BE2C (cell line): ENCODE data around the gene LYSET. TPM values are rescaled to one million over a fixed set of nuclear protein-coding genes. Genes with fewer than 3 reads are reported as not detected.
"Not testable (repeated sequence)": the region's sequence is repeated elsewhere in the genome, so short reads cannot be mapped to it uniquely, and the experiment has no call there.

Experiments
- DNase-seq: peaks from one replicate; pipeline ENCODE4 v3.0.0-alpha.2; 2020
- H3K27me3 ChIP-seq: fragments of 250-450 bp; sonication (Bioruptor Pico); 2 replicates; pipeline ENCODE4 v1.5.1; 2020; ENCODE audit warnings: mild to moderate bottlenecking
- H3K36me3 ChIP-seq: fragments of 250-450 bp; sonication (Bioruptor Pico); 2 replicates; pipeline ENCODE4 v1.5.1; 2020; ENCODE audit warnings: mild to moderate bottlenecking
- H3K4me1 ChIP-seq: fragments of 250-450 bp; sonication (Bioruptor Pico); 2 replicates; pipeline ENCODE4 v1.5.1; 2020
- H3K4me3 ChIP-seq: 2 replicates; pipeline ENCODE4 v1.5.1; 2011; ENCODE audit warnings: low read depth, low read length
- H3K9me3 ChIP-seq: fragments of 250-450 bp; sonication (Bioruptor Pico); 2 replicates; pipeline ENCODE4 v1.5.1; 2020
- polyA plus RNA-seq: library from polyadenylated mRNA; unstranded; fragments of >200 nt; gene quantifications from one replicate; pipeline ENCODE4 v1.2.1, GENCODE V29; 2012; ENCODE audit warnings: low read depth, missing spikeins; ENCODE audit not compliant: insufficient read length, insufficient read depth
- TF ChIP-seq, protein P1 (sequence below): IDR thresholded peaks from 2 replicates; pipeline ENCODE4 v1.5.1; 2012; ENCODE audit warnings: mild to moderate bottlenecking, low read depth, low read length

The LYSET gene, protein sequence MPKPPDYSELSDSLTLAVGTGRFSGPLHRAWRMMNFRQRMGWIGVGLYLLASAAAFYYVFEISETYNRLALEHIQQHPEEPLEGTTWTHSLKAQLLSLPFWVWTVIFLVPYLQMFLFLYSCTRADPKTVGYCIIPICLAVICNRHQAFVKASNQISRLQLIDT
- polyA plus RNA-seq: 33.0 TPM

DNA sequence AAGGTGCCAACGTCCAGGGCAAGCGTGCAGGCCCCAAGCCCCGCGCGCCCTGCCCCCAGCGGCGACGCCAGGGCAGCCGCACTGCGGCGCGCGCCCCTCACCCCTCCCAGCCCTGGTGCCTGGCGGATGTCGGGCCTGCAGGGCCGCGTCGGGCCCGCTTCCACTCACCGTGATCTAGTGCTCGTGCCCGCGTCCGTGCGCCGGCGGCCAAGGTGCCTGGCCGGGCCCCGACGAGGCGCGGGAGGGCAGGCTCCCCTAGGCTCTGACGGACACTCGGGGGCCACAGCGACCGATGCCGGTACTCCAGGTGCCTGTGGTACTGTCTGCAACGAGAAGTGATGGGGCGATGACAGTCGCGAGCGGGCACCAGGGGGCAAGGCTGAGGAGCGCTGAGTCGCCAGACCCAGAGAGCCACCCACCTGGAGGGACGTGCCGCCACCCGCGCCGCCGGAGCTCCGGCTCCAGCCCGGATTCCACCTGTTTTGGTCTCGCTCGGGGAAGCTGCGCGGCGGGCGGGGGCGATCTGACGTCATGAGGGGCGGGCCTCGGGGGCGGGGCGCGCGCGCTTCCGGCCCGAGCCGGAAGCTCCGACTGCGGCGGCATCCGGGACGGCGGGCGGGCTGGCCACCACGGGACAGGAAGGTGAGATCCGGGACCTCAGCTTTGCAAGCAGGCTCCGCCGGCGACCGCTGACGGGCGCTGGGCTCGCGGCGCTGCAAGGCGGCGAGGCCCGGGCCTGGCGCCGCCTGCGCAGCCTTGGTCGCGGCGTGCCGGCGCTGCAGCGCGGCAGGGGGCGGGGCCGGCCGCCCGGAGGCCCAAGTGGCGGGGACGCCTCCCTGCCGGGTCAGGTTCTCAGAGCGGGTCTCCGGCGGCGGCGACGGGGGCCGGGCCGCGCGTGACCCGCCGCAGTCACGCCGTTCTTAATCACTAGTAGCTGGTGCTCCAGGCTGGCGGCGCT, at the start of gene LYSET, which contains the start of gene MOAP1:
Gene LYSET (plus strand): TSS at position 927 of the 958 bp plus-strand sequence. CDS start 89 bp downstream, outside the sequence.
Gene MOAP1 (minus strand): TSS at position 507 of the 958 bp plus-strand sequence. CDS start 655 bp downstream, outside the sequence.
- peak within 1 kb of the TSS; percentile 95 for H3K4me3 ChIP-seq
- peaks cover 19% of the 10 kb centered on the region for H3K36me3 ChIP-seq
- H3K27me3 ChIP-seq: no peaks in the 10 kb centered on the region
- TF ChIP-seq, protein P1, sequence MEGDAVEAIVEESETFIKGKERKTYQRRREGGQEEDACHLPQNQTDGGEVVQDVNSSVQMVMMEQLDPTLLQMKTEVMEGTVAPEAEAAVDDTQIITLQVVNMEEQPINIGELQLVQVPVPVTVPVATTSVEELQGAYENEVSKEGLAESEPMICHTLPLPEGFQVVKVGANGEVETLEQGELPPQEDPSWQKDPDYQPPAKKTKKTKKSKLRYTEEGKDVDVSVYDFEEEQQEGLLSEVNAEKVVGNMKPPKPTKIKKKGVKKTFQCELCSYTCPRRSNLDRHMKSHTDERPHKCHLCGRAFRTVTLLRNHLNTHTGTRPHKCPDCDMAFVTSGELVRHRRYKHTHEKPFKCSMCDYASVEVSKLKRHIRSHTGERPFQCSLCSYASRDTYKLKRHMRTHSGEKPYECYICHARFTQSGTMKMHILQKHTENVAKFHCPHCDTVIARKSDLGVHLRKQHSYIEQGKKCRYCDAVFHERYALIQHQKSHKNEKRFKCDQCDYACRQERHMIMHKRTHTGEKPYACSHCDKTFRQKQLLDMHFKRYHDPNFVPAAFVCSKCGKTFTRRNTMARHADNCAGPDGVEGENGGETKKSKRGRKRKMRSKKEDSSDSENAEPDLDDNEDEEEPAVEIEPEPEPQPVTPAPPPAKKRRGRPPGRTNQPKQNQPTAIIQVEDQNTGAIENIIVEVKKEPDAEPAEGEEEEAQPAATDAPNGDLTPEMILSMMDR: peak; percentile 21
- no peaks in the 10 kb centered on the region for H3K9me3 ChIP-seq
- peaks cover 3% of the 10 kb centered on the region; the same call in 1 of the 2 replicates for H3K4me1 ChIP-seq
- DNase-seq: peak; percentile 94

DNA sequence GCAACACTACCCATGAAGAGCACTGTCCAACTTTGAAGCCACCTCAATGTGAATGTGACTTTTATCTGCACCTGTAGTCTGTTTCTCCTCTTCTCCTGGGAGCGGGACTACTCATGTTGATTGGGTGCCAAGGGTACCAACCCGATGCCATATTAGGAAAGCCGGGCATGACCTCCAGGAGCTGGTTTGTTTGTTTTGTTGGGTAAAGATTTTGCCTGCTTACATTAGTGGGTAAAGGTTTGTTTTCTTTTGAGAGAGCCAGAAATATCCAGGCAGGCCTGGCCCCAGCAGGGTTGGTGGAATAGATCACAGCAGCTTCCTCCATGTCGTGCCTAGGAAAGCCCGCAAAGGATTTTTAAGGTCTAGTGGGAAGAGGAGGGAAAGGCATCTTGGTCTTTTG, 49.7 kb upstream of the LYSET start:
- Histone ChIP-seq H3K27me3 (no peaks in the 10 kb centered on the region), H3K4me1 (peaks cover 12% of the 10 kb centered on the region), H3K4me3 (no peak overlapping the region), H3K36me3 (no peaks in the 10 kb centered on the region), H3K9me3 (no peaks in the 10 kb centered on the region)
- TF ChIP-seq, protein P1: no peak
- DNase-seq: no peak

DNA sequence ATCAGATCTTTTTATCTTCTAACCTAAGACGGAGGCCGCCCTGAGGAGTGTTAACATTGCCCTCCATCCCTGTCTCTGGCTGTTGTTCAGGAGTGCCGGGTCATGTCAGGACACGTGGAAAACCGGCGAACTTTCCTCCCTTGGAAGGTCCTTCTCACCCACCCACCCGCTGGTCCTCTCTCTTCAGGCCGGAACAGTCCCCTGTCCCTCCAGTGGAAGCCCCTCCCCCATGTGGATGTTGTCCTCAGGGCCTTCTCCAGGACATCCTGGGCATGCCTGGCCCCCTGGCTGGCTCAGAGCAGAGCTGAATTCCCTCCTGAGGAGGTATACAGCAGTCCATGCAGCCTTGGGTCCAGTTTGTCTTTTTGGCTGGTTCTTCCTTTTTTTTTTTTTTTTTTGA, 49.1 kb upstream of the LYSET start:
- Histone ChIP-seq H3K36me3 (no peaks in the 10 kb centered on the region), H3K9me3 (no peaks in the 10 kb centered on the region), H3K4me3 (no peak overlapping the region), H3K4me1 (peaks cover 12% of the 10 kb centered on the region), H3K27me3 (no peaks in the 10 kb centered on the region)
- DNase-seq: no peak
- TF ChIP-seq, protein P1: no peak

DNA sequence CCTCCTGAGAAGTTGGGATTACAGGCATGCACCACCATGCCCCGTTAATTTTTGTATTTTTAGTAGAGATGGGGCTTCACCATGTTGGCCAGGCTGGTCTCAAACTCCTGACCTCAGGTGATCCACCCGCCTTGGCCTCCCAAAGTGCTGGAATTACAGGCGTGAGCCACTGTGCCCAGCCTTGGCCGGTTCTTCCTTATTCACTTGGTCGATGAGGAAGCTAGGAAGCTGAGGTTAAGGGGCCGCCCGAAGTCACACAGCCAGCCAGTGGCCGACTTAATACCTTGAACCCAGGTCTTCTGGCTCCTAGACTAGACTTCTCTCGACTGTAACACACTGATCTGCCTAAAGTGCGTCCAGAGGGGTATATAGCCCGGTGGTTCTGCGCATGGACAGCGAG, 48.6 kb upstream of the LYSET start:
- H3K4me3 ChIP-seq, H3K27me3 ChIP-seq, H3K36me3 ChIP-seq, H3K9me3 ChIP-seq, DNase-seq: not testable (repeated sequence)
- H3K4me1 ChIP-seq: peaks cover 12% of the 10 kb centered on the region

DNA sequence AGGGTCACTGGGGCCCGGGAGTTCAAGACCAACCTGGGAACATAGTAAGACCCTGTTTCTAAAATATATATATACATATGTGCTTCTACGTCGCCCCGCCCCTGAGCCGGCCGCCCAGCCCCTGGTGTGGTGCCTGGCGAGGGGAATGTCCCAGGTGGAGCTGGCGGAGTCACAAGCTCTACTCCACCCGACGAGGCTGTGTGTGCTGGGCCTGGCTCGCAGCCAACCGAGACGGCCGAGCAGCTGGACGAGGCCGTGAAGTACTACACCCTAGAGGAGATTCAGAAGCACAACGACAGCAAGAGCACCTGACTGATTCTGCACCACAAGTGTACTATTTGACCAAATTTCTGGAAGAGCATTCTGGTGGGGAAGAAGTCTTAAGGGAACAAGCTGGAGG, 47.3 kb upstream of the LYSET start:
- peaks cover 12% of the 10 kb centered on the region for H3K4me1 ChIP-seq
- H3K27me3 ChIP-seq: no peaks in the 10 kb centered on the region
- no peaks in the 10 kb centered on the region for H3K9me3 ChIP-seq
- no peak overlapping the region for H3K4me3 ChIP-seq
- peak; percentile 74 for DNase-seq
- TF ChIP-seq, protein P1: peak; percentile 40; the same call in 1 of the 2 replicates
- H3K36me3 ChIP-seq: no peaks in the 10 kb centered on the region

DNA sequence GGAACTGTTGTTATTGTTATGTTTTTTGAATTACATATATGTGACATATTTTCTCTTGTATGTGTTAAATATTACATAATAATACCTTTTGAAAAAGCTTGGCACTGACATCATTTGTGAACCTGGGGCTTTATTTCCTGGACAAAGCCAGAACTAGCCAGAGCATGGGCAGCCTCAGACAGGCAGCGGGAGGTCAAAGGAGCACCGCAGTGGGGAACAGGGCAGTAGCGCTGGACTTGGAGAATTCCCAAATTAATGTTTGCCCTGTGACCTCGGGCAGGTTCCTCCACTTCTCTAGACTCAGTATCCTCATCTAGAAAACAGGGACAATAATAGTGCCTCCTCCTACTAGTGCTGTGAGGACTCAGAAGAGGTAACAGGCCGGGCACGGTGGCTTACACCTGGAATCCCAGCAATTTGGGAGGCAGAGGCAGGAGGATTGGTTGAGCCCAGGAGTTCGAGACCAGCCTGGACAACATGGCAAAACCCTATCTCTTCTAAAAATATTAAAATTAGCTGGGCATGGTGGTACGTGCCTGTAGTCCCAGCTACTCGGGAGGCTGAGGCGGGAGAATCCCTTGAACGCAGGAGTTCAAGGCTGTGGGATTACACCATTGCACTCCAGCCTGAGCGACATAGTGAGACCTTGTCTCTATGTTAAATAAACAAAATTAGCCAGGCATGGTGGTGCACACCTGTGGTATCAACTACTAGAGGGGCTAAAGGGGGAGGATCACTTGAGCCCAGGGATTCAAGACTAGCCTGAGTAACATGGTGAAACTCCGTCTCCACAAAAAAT, 42.1 kb upstream of the LYSET start:
- H3K4me3 ChIP-seq: no peak overlapping the region
- peaks cover 15% of the 10 kb centered on the region for H3K4me1 ChIP-seq
- TF ChIP-seq, protein P1: no peak
- no peak for DNase-seq
- no peaks in the 10 kb centered on the region for H3K9me3 ChIP-seq
- no peaks in the 10 kb centered on the region for H3K36me3 ChIP-seq
- no peaks in the 10 kb centered on the region for H3K27me3 ChIP-seq
